IPS-NIHi7 (cell line): ENCODE measurements around the gene ARID1B.

ENCODE experiments used
- DNase-seq: peaks from one replicate; pipeline ENCODE4 v3.0.0; 2012; ENCODE audit warnings: mixed read lengths; ENCODE audit errors: extremely low spot score

ARID1B gene

DNA sequence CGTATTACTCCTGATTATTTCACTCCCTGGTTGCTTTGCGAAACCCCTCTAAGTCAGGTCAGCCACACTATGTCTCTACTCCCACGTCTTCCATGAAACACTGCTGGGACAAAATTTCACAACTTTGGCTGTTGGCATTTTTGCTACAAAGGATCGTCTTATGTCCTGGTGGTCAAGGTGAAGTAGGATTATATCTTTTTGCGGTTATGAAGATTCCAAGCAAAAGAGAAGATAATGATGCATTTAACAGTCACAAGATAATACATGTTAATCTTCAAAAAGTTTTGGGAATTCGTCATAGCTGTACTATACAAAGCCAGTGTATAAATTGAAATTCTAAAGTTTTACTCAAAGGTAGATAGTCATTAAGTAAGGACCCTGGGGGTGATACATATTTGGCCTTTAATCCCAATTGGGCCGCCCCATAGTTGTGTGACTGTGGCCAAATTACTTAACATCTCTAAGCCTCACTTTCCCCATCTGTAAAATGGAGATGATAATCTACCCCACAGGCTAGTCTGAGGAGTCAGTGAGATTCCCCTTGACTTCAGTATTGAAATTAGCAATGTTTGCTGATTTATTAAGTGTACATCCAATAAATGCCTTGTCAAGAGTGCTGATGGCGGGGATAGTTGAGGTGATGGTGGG lies 212.1 kb downstream of the ARID1B start:
- DNase-seq: no peak

DNA sequence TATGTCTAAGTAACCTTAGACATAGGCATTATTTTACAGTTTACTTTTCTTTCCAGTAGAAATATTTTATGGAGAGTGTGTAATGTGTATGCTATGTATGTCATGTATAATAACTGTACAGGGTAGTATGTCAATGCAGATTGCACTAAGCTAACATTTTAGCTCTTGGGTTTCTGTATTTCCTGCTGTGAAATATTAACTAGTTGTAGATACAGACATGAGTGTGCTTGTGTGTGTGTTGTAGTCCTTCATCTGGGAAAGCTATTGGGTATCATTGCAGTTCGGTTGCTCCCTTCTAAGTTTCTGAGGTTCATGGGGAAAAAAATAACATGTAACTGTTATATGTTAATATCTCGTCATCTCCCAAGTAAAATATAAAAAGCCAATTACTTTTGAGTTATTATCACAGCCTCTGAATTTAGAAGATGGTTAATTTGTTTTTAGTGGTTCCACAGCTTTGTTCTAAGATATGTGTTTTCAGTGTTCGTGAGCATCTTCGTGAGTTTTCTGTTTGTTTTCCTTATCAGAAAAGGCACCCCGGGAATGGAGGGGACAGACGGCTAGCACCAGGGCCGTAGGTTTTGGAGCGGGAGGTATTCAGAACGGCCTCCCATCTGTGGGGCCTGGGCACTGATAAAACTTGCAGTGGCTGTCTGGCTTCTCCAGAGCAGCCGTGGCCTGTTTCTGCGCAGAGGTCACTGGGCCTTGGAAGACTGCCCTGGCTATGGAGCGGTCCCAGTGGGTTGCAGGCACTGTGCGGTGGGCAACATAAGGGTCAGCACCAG lies 215.0 kb downstream of the ARID1B start:
- DNase-seq: no peak

DNA sequence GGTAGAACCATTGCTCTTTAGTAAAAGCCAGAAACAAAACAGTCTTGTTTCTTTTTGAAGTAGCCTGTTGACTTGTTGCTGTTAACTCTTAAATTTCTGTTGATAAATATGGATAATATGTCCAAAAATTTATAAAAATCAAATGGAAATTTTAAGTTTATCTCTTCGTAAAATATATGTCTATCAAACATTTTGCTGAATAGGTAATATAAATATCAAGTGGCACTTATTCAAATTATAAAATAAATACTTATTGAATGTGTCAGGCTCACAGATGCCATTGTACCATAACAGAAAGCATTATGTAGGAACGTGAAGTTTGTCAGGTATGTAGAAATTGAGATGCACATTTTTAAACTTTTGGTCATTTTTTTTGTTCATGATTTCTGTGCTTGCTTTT lies 216.5 kb downstream of the ARID1B start:
- DNase-seq: no peak

DNA sequence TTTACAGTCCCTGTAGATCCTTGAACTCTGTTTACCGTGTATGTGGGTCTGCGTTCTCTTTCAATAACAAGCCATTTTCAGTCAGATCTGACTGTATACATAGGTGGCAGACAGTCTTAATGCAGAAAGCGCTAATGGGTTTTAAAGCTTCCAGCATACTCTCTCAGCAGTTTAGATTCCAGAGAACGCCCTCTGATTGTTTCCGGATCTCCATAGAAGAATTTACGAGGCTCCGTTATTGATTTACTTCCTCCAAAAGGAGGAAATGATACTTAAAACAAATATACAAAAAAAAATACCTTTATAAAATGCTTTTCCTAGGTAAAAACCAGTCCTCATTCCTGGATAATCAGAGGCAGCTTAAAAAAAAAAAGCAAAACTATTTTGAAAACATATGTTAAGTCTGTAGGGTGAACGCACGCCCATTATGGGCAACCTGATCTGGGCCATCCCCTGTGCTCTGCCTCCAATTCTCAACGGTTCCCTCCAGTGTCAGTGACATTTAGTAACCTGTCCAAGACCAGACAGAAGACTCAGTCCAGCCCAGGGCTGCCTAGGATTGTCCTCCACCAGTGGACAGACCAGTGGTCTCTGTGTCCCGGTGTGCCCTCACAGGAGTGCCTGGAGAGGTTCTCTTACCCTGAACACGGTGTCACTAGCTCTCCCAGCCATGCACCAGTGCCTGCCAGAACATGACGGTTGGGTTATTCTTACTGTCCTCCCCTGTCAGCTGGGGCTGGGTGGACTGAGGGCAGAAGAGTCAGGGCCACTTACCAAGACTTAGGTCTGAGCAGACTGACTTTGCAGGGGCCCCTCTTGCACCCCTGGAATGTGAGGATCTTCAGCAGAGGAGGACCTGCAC lies 217.3 kb downstream of the ARID1B start:
- DNase-seq: no peak

DNA sequence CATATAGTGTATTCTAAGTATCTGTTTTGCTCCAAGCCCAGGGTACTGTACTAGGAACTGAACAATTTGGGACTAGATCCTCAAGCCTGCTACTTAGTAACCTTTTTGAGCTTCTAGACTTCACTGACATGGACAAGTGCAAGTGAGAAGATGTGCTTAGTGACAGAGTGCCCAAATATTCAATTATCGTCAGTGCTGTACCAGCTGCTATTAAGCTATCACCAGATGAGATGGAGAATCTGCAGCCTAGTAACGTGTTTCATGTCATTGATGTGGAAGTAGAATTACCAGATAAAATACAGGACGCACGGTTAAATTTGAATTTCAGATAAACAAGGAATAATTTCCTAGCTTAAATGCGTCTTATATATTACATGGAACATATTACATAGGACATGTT lies 218.3 kb downstream of the ARID1B start:
- no peak for DNase-seq

DNA sequence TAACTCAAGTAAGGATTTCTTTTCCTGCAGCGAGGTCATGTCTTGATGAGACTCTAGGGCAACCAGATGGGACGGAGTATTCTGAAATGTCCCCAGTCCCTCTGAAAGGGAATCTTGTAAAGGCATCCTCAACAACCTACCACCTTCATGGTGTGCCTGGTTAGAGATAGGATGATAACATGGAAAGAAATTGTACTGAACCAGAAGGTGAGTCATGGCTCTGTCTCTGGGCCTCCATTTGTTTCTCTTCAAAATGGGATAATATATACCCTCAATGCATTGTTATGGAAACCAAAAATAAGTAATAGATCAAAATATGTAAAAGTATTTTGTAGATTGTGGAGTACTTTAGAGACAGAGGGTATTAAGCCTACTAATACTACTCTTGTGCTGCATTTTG lies 219.1 kb downstream of the ARID1B start:
- no peak for DNase-seq

DNA sequence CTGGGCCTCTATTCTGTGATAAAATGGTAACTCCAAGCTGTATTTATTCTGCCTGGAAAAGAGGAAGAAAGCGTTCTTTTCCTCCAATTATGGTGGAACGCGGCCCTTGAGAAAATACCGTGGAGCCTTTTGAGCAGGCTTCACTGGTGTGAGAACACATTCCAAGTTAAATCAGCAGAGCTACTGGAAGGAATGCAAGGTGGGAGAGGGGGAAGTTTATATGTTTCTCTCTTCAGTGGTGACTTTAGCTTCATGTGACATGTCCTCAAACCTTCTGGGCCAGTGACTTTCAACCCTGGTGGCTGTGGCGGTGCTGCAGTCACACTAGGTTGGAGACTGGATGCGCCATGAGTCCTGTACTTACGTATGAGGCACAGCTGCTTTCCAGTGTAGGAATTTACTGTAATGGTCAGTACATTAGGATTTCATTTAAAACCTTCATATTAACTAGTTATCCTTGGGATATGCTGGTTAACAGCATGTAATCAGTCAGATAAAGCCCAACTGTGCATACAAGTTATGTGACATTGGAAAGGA lies 221.7 kb downstream of the ARID1B start:
- DNase-seq: no peak

DNA sequence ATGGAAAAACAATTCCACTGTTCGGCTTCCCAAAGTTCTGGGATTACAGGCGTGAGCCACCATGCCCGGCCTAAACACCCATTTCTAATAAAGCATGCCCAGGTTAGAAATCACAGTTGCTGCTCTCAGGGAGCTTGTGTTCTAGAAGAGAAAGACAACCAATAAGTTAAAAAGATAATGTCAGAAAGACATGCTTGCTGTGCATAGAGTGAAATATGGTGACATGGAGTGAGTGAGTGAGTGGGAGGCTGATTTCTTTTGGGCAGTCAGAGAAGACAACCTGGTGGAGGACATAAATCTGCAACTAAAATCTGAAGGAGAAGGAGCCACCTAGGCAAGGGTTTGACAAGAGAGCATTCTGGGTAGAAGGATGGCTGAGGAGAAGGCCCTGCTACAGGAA lies 222.6 kb downstream of the ARID1B start:
- DNase-seq: no peak

DNA sequence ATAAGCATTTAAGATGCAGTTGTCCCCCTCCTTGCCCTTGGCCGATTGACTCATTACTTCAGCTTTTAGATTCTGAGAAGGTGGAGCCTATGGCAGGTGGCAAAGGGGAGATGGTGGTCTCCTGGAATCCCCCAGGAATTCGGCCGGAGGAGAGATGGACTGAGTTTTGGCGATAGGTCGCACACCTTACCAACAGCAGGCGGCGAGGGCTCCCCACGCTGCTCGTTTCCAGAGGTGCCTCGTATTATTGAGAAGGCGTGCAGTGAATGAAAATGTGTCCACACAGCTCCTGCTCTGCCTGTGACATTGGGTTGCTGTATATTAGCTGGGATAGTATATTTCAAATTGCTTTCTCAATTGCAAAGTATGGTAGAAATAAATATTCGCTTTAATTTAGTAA lies 224.5 kb downstream of the ARID1B start:
- DNase-seq: no peak

DNA sequence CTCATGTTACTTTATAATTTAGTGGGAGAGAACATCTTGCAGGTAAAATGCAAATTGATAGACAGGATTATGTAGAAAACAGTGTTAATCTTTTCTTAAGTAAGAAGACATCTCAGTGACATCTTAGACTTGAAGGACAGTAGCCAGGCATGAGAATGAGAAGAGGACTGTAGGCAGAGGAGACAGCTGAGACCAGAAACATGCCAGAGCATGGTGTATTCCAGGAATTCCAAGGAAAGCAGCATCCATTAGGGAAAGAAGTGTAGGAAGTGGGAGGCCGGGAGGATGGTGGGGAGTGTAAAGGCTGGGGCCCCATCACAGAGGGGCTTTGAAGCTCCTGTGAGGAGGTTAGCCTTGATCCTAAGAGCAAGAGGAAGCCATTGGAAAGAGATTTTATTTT lies 225.6 kb downstream of the ARID1B start:
- DNase-seq: no peak

DNA sequence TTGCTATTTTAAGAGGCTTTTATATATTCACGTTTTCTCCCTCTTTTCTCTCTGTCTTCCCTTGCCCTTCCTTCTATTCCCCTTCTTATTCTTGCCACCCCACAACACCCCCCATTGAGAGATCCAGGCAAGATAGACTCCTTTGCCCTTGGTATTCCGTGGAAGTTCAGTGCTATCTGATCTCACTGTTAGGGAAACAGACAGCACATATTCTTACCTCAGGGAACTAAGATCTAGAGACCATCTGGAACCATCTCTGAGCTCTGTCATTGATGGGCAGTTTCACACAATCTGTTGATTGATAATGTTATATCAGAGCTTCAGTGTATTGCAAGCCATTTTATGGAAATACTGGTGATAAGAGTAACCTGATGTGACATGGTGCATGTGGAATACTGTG lies 228.8 kb downstream of the ARID1B start:
- DNase-seq: no peak

DNA sequence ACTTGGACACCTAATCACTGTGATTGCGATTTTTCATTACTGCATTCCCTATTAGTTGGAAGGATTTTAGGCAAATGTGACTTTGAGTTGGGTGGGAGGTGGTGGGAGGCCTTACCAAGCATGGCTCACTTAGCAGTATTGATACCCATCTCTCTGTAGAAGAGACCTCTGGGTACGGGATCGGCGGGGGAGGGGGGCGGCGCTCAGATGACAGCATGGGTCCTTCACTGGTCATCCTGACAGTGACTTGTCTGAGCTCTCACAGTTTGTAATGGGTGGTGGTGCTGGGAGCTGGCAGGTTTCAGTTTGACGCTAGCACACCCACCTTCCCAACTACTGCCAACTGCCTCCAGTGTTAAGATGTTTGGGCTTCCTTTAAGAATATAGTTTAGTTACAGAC lies 231.4 kb downstream of the ARID1B start:
- no peak for DNase-seq

DNA sequence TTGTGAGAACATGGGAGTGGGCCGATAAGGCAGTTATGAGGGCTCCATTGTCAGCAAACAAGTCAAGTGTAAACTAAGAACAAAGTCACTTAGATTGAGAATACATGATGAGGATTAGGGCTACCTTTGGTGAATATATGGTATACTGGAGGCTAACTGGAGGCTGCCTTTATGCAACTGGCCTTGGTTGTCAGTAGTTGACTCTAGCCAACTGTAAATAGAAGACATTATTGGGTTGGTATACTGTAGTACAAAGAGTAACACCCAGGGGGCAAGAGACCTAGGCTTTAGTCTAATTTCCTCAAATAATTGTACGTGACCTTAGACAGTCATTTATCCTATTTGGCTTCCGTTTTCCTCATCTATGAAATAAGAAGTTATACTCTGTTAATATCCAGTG lies 235.2 kb downstream of the ARID1B start:
- DNase-seq: no peak

DNA sequence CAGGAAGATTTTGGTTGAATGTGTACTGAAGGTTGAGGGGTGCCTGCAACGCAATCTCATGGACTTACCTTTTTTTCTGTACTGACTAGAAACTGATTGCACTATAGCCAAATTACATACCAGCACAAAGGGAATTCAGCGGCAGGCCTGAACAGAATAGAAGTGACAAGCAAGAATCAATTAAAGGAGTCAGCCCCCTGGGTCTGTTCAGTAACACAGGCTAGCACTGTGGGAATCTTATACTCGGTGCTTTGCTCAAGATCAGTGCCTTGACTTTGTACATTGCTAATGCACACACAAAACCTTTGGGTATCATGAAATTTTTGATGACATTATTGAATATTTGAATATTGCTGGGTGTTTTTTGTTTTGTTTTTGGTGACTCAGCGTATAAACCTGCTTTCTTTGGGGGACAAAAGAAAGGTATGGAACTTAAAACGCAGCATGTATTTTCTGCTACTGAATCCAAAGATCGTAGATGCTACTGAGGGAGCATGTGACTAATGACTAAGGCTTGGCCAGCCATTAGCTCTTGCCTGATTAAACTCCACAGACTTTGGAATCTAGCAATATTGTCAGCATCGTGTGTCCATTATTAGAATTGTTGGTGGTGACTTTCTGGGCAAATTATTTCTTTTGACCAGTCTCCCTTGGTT lies 236.6 kb downstream of the ARID1B start:
- DNase-seq: no peak

DNA sequence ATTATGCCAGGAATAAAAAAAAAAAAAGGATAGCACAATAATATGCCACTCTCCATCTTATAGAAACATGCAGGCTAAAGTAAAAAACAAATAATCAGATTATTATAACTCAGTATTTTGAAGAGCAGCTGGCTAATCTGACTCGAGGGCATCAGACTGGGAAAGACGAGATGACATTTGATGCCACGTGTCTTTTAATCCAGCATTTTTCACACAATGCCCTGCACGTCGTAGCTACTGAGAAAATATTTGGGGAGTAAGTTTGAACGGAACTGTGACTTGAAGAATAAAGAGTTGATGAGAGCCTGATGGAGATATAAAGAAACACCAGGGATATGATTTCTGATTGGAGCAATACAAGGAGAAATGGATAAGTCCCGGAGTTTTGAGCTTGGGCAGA lies 237.7 kb downstream of the ARID1B start:
- DNase-seq: no peak

DNA sequence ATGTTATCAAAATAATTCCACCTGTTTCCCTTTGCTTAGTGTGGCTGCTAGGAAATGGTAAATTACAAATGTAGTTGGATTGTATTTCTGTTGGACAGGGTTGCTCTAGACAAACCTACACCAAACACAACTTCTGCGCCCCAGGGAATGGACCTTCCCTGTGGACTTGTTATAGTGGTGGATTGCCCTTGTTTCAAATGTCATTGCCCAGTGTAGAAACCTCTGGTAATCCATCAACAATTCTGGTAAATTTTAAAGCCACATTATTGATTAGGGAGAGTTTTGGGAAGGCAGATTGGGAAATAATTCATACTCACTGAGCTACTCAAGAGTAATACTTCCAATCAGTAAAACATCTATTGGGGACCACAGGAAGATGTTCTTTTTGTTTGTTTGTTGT lies 239.8 kb downstream of the ARID1B start:
- no peak for DNase-seq

DNA sequence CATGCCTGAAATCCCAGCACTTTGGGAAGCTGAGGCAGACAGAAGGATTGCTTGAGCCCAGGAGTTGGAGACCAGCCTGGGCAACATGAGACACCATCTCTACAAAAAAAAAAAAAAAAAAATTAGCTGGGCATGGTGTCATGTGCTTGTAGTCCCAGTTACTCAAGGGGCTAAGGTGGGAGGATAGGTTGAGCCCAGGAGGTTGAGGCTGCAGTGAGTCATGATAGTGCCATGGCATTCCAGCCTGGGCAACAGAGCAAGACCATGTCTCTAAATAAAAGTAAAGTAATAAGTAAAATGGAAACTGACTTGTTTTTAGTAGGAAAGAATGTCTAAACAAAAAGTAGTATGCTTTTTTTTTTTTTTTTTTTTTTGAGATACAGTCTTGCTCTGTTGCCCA lies 240.7 kb downstream of the ARID1B start:
- DNase-seq: no peak

DNA sequence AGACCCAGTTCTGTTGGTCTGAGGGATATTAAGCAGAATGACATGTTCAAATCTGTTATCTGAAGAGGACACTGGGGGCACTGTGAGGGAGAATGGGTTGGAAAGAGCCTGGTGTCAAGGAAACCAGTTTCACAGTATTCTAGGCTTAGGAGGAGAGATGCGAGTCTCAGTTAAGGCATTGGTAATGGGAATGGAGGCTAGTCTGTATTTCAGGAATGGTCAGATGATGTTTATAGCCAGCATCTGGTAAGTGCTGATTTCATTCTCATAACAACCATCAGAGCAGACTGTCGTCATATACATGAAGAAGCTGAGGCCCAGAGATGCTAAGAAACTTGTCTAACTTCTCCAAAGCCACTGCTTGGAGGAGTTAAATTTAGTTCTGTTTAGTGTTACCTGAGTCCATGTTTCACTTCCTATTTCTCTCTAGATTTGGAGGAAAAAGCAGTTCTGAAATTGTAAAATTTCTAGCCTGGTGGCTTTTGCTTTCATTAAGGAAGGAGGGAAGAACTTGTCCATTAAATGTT lies 242.0 kb downstream of the ARID1B start:
- no peak for DNase-seq

DNA sequence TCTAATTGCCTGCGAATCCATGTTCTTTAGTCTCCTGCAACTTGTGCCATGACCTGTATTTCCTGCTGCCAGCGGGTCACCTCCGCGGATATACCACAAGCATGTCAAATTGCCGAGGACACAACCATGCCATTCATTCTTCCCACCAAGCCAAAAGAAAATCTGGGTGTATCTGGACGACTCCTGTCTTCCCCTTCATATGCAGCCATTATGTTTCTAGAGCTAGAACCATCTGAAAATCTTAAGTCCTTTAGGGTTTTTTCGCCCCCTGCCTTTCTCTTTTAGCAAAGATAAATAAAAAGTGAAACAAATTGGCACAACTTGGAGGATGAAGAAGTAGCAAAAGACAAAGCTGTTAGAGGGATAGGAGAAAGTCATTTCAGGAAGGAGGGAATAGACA lies 242.6 kb downstream of the ARID1B start:
- no peak for DNase-seq

DNA sequence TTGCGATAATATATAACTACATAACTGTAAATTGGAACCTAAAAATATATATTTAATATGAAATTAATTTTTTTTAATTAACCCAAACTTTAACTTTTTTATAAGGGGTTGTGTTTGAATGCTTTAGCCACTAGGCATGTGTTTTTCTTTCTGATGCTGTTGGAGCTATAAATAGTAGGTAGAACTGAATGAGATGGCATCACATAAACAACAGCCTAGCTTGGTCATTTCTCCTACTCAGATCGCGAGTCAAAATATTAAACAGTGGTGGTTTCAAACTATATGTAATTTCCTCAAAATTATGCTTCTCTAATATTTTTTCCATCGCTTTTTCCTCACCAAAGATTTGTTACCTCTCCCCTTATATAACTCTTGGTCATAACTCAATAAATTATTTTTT lies 243.2 kb downstream of the ARID1B start:
- no peak for DNase-seq

DNA sequence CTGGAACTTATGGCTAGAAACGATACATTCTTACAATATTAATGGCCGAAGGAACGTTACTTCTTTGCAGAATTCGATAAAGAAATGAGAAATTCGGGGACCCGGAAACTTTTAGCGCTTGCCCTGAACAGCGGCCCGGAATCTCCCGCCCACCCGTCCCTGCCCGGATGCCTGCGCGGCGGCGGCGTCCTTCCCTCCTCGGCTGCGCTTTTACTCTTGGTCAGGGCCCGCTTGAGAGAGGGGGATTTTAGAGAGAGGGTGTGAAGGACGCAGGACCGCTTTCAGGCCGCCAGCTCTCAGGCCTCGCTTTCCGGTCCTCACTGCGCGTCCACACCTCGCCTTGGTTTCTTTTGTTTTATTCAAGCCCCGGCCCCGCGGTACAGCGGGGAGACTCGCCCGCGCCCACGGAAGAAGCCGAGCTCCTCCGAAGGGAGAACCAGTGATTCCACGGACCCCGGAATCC lies 243.7 kb downstream of the ARID1B start:
- DNase-seq: peak; percentile 67
